Lung (tissue), 16 donors: ENCODE data around the gene PRSS16. TPM values are rescaled to one million over a fixed set of nuclear protein-coding genes. Genes with fewer than 3 reads are reported as not detected.
A peak's percentile ranks its signal among the peaks of the same experiment; 100 is the strongest.

ENCODE experiments used
- ATAC-seq: fragments of 200-7000 bp; cut with Tn5 transposase; one replicate; pipeline ENCODE4 v1.9.1; 2020; ENCODE audit warnings: moderate number of reproducible peaks; ENCODE audit not compliant: insufficient read depth, low FRiP score
- DNase-seq, 3 donors: peaks; one replicate each; pipeline ENCODE4 v3.0.0-alpha.2; 2013 to 2017
- H3K27ac ChIP-seq, 2 donors: one replicate each; pipeline ENCODE4 v1.5.1; 2013; ENCODE audit warnings: mild to moderate bottlenecking in 2 of 2, moderate library complexity in 2 of 2, control low read depth in 1 of 2, inconsistent platforms in 1 of 2, low read depth in 1 of 2, low read length in 1 of 2
- H3K27me3 ChIP-seq, 3 donors: one replicate each; pipeline ENCODE4 v1.5.1; 2013; ENCODE audit warnings: low read length in 2 of 3; ENCODE audit not compliant: control insufficient read depth in 3 of 3, insufficient read depth in 3 of 3
- H3K36me3 ChIP-seq, 4 donors: one replicate each; pipeline ENCODE4 v1.5.1; 2013; ENCODE audit warnings: low read length in 4 of 4, mild to moderate bottlenecking in 1 of 4, moderate library complexity in 1 of 4; ENCODE audit not compliant: control insufficient read depth in 4 of 4, insufficient read depth in 4 of 4
- H3K4me1 ChIP-seq, 5 donors: one replicate each; pipeline ENCODE4 v1.5.1; 2013; ENCODE audit warnings: low read length in 5 of 5, mild to moderate bottlenecking in 2 of 5, moderate library complexity in 1 of 5; ENCODE audit not compliant: control insufficient read depth in 5 of 5, insufficient read depth in 5 of 5
- H3K4me3 ChIP-seq: one replicate; pipeline ENCODE4 v1.5.1; 2013; ENCODE audit warnings: mild to moderate bottlenecking, control low read depth, moderate library complexity
- H3K9ac ChIP-seq, 2 donors: one replicate each; pipeline ENCODE4 v1.5.1; 2013; ENCODE audit warnings: low read length in 2 of 2, control low read depth in 1 of 2; ENCODE audit not compliant: insufficient read depth in 1 of 2
- H3K9me3 ChIP-seq, 4 donors: one replicate each; pipeline ENCODE4 v1.5.1; 2013; ENCODE audit warnings: low read length in 3 of 4, mild to moderate bottlenecking in 1 of 4, moderate library complexity in 1 of 4; ENCODE audit not compliant: control insufficient read depth in 4 of 4, insufficient read depth in 3 of 4
- WGBS, 2 donors: extraction: QIAGEN DNeasy Blood & Tissue Kit; methylation state at CpG; one replicate each; pipeline ENCODE4 v1.1.7; 2013; 5-methylcytosine and 5-hydroxymethylcytosine counted together
- long read RNA-seq, 5 donors: transcript quantifications; one replicate each; lab custom pipeline, GENCODE V29; 2026
- polyA plus RNA-seq, 2 donors: library from polyadenylated mRNA; stranded (reverse); fragments of 200-250 nt; gene quantifications; one replicate each; pipeline ENCODE4 v1.2.1, GENCODE V29; 2013
- total RNA-seq, 2 donors: library from RNA; depleted of rRNA in 1 of 2; stranded (reverse); fragments of >200 nt in 1 of 2; gene quantifications; one replicate each; pipeline ENCODE4 v1.2.1, GENCODE V29; 2014 to 2021
- TF ChIP-seq, protein P1 (sequence below): IDR thresholded peaks from 2 replicates; pipeline ENCODE4 v1.5.1; 2012; ENCODE audit warnings: mild to moderate bottlenecking; ENCODE audit errors: control extremely low read depth, extremely low read depth
- donor health status: control.
- donor health status: control.
- donor health status: Bipolar disorder and iron deficiency.
- donor health status: healthy.
- donor health status: DM: yes; HTN: yes; CAD: no.

Gene PRSS16, protein sequence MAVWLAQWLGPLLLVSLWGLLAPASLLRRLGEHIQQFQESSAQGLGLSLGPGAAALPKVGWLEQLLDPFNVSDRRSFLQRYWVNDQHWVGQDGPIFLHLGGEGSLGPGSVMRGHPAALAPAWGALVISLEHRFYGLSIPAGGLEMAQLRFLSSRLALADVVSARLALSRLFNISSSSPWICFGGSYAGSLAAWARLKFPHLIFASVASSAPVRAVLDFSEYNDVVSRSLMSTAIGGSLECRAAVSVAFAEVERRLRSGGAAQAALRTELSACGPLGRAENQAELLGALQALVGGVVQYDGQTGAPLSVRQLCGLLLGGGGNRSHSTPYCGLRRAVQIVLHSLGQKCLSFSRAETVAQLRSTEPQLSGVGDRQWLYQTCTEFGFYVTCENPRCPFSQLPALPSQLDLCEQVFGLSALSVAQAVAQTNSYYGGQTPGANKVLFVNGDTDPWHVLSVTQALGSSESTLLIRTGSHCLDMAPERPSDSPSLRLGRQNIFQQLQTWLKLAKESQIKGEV
- total RNA-seq (10 to 100 TPM in 1 of 2 donors, 1 to 10 TPM in 1; 3.2 to 18.0 TPM), polyA plus RNA-seq (10 to 100 TPM; 10.2 to 11.0 TPM)
- long read RNA-seq, donor 1, partial matches to known transcripts: 0 of 2 reads
- long read RNA-seq, donor 1, other reads (novel, unspliced or antisense): 0 of 2 reads
- long read RNA-seq, donor 2: 0 reads
- long read RNA-seq, donor 3, partial matches to known transcripts: 0 of 1 reads
- long read RNA-seq, donor 3, other reads (novel, unspliced or antisense): 0 of 1 reads
- long read RNA-seq, donor 4: 0 reads
- long read RNA-seq, donor 5, partial matches to known transcripts: 0 of 2 reads
- long read RNA-seq, donor 5, other reads (novel, unspliced or antisense): 0 of 2 reads

DNA sequence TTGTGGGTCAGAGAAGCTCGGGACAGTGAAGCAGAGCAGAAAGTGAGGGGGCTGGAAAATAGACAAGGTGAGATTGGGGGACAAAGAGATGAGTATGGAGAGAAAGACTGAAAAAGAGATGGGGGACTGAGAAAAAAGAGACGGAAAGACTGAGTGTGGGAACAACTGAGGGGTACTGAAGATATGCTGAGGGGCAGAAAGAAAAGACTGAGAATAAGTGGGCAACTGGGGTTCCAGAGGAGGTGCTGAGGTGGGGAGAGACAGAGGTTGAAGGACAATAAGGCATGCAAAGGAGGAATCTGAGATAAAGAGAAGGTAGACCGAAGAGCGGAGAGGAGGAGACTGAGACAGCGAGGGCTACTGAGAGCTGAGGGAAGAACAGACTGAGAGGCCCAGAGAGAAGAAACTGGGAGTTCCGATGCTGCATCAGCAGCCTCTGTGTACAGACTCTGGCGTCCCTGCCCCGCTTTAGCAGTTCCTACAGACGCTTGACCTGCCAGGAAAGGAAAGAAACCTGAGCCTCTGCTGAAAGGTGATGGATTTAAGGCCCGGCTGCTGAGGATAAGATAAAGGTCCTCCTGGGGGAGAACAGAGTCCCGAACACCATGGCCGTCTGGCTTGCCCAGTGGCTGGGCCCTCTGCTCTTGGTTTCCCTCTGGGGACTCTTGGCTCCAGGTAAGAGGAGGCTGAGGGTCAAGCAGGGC, at the start of gene PRSS16:
Gene PRSS16, plus strand, starts transcription at position 569 of the 704 bp plus-strand sequence. Its CDS starts 37 bp downstream, at position 606.
- Histone ChIP-seq H3K4me1 (peaks cover 0 to 8% (median 0%) of the 10 kb centered on the region in 5 donors), H3K4me3 (no peak within 1 kb of the TSS), H3K9ac (no peak within 1 kb of the TSS), H3K9me3 (peaks cover 0 to 7% (median 0%) of the 10 kb centered on the region in 4 donors), H3K27ac (no peak within 1 kb of the TSS), H3K27me3 (peaks cover 0 to 62% (median 54%) of the 10 kb centered on the region in 3 donors), H3K36me3 (no peaks in the 10 kb centered on the region)
- DNase-seq: no peak
- WGBS, 2 donors: 60 to 65% methylated on average over 12 of the region's 12 CpGs
- no peak for ATAC-seq
- TF ChIP-seq, protein P1, sequence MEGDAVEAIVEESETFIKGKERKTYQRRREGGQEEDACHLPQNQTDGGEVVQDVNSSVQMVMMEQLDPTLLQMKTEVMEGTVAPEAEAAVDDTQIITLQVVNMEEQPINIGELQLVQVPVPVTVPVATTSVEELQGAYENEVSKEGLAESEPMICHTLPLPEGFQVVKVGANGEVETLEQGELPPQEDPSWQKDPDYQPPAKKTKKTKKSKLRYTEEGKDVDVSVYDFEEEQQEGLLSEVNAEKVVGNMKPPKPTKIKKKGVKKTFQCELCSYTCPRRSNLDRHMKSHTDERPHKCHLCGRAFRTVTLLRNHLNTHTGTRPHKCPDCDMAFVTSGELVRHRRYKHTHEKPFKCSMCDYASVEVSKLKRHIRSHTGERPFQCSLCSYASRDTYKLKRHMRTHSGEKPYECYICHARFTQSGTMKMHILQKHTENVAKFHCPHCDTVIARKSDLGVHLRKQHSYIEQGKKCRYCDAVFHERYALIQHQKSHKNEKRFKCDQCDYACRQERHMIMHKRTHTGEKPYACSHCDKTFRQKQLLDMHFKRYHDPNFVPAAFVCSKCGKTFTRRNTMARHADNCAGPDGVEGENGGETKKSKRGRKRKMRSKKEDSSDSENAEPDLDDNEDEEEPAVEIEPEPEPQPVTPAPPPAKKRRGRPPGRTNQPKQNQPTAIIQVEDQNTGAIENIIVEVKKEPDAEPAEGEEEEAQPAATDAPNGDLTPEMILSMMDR: no peak

DNA sequence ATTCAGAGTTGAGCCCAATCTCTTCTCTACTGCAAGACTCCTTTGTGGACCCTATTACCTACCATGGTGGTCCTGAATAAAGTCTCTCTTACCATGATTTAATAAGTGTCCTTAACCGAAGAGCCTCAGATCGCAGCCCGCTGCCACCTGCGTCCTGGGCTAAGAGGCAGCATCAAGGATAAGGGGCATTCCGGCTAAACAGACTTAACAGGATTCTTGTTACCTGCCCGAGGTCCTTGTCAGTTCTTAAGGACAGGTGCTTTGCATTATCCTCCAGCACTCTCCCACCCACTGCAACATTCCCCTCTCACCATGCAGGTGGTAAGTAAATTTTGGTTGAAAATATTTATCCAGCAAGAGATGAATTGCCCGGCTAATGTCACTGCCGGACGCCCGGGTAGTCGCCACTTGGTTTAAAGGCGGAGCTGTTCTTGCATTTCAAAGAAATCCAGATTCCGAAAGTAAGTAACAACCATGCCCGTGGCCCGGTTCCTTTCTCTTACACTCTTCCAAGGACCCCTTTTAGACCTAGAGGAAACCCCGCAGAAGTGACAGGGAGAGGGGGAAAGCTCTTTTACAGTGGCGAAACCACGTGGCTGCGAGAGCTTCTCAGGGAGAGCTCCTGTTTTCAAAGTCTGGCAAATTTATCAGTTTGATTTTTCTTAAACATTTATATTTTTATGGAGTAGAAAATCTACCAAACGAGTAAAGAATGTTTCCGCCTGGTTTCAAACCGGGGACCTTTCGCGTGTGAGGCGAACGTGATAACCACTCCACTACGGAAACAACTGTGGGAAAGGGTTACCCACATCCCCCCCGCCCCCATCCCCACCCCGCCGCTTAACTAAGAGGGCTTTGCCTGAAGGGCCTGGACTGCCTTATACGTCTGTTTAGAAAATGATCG, 41.9 kb upstream of the PRSS16 start:
- Histone ChIP-seq H3K9ac (no peak overlapping the region), H3K36me3 (no peaks in the 10 kb centered on the region), H3K4me1 (peaks cover 0 to 1% (median 0%) of the 10 kb centered on the region in 5 donors), H3K27me3 (peaks cover 0 to 35% (median 7%) of the 10 kb centered on the region in 3 donors), H3K4me3 (no peak overlapping the region), H3K27ac (no peak overlapping the region), H3K9me3 (peaks cover 0 to 5% (median 0%) of the 10 kb centered on the region in 4 donors)
- peak; percentile 14 to 44 (median 42) for DNase-seq
- no peak for ATAC-seq
- 11 to 13% methylated on average over 32 of the region's 32 CpGs for WGBS, 2 donors
- TF ChIP-seq, protein P1: no peak

DNA sequence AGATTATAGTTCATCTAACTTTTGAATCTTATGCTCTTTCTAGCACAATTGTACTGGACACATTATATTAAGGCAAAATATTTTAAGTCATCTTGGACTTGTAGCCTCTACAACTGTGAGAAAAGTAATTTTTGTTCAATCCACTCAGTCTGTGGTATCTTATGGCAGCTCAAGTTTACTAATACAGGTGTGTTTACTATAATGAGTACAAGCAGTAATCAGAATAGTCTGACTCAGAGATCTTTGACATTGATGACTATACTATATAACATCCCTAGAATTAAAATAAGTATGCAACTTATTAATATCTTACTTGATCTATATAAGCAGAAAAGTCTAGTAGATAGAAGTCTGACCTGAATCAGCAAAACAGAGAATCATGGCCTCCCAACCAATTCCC, 40.7 kb upstream of the PRSS16 start:
- TF ChIP-seq, protein P1: no peak

More for the DNA sequence above, 40.7 kb upstream of the PRSS16 start:
- DNase-seq (no peak), ATAC-seq (no peak)
- Histone ChIP-seq H3K27me3 (peaks cover 0 to 35% (median 7%) of the 10 kb centered on the region in 3 donors), H3K9ac (no peak overlapping the region), H3K36me3 (no peaks in the 10 kb centered on the region), H3K4me3 (no peak overlapping the region), H3K4me1 (peaks cover 0 to 1% (median 0%) of the 10 kb centered on the region in 5 donors), H3K27ac (no peak overlapping the region), H3K9me3 (peaks cover 0 to 9% (median 0%) of the 10 kb centered on the region in 4 donors)
